GM12878 (cell line): ENCODE results near the gene DNAH2. TPM values are rescaled to one million over a fixed set of nuclear protein-coding genes. Genes with fewer than 3 reads are reported as not detected.

Source experiments
- ATAC-seq: fragments of 200-7000 bp; cut with Tn5 transposase; 3 replicates; pipeline ENCODE4 v1.9.1; 2020; ENCODE audit warnings: mild to moderate bottlenecking, moderate library complexity
- BruUV-seq: library from RNA; stranded (reverse); fragments of 400-500 nt; replicated peaks from 2 replicates; lab custom pipeline; 2021; lab: Mats Ljungman, UMichigan
- CTCF ChIA-PET: fragments of 300-600 bp; sonication (Branson Sonifier 250); formaldehyde crosslinking; extraction: SDS; loops from one replicate; lab custom pipeline; 2021; ENCODE audit warnings: inconsistent platforms; lab: Yijun Ruan, JAX
- POLR2A ChIA-PET: fragments of 350-600 bp; formaldehyde crosslinking; extraction: SDS; loops from one replicate; lab custom pipeline; 2021; ENCODE audit warnings: inconsistent platforms; lab: Charles Lee
- RAD21 ChIA-PET: fragments of 300-600 bp; sonication (Branson Sonifier 250); formaldehyde crosslinking; loops from one replicate; lab custom pipeline; 2023; ENCODE audit warnings: antibody characterized with exemption; ENCODE audit not compliant: unreplicated experiment; lab: Charles Lee
- SMC1A ChIA-PET: fragments of 300-600 bp; sonication (Branson Sonifier 250); formaldehyde crosslinking; loops from one replicate; lab custom pipeline; 2023; ENCODE audit not compliant: unreplicated experiment, uncharacterized antibody; lab: Charles Lee
- DNase-seq: peaks from one replicate; pipeline ENCODE4 v3.0.0-alpha.2; 2011; ENCODE audit warnings: low read depth, low spot score
- FAIRE-seq: peaks from 3 replicates; lab custom pipeline; 2011; peaks lifted over from hg19 to GRCh38; lab: Jason Lieb, UNC
- H2AFZ ChIP-seq: 2 replicates; pipeline ENCODE4 v1.6.0; 2011; ENCODE audit warnings: low read depth, low read length, control low read depth; ENCODE audit not compliant: control insufficient read depth
- H3K27ac ChIP-seq: 2 replicates; pipeline ENCODE4 v1.5.1; 2011; ENCODE audit warnings: control low read depth; ENCODE audit not compliant: control insufficient read depth, insufficient read depth
- H3K27me3 ChIP-seq, 2 experiments: replicated peaks in 1 of 2; 2 replicates each; pipeline versions ENCODE4 v1.6.0 to v1.6.1; 2011; ENCODE audit warnings: low read length in 1 of 2; ENCODE audit not compliant: control insufficient read depth in 2 of 2, insufficient read depth in 2 of 2
- H3K36me3 ChIP-seq, 2 experiments: 2 replicates each; pipeline ENCODE4 v1.5.1; 2011; ENCODE audit warnings: low read length in 1 of 2; ENCODE audit not compliant: control insufficient read depth in 2 of 2, insufficient read depth in 2 of 2
- H3K4me1 ChIP-seq: 2 replicates; pipeline ENCODE4 v1.6.1; 2011; ENCODE audit warnings: mild to moderate bottlenecking, low read length, moderate library complexity, mixed read lengths; ENCODE audit not compliant: control insufficient read depth, insufficient read depth
- H3K4me2 ChIP-seq: 2 replicates; pipeline ENCODE4 v1.6.0; 2011; ENCODE audit warnings: control low read depth; ENCODE audit not compliant: control insufficient read depth, insufficient read depth
- H3K4me3 ChIP-seq: fragments of 200-600 bp; sonication (generic); 2 replicates; pipeline ENCODE4 v1.5.1; 2016
- H3K79me2 ChIP-seq: 2 replicates; pipeline ENCODE4 v1.6.0; 2011; ENCODE audit warnings: low read length; ENCODE audit not compliant: control insufficient read depth, insufficient read depth
- H3K9ac ChIP-seq: 2 replicates; pipeline ENCODE4 v1.8.0; 2011; ENCODE audit warnings: low read length, control low read depth, mixed read lengths; ENCODE audit not compliant: control insufficient read depth, insufficient read depth
- H3K9me3 ChIP-seq: replicated peaks from 3 replicates; pipeline ENCODE4 v1.5.1; 2011; ENCODE audit warnings: mild to moderate bottlenecking, low read length; ENCODE audit not compliant: control insufficient read depth, insufficient read depth
- H4K20me1 ChIP-seq: 2 replicates; pipeline ENCODE4 v1.6.0; 2011; ENCODE audit not compliant: control insufficient read depth, insufficient read depth
- BHLHE40 ChIP-seq, 2 experiments: fragments of 450-650 bp in 1 of 2; IDR thresholded peaks; 2 replicates each; pipeline ENCODE4 v1.6.1; 2011 to 2017; ENCODE audit warnings: low read depth in 2 of 2, borderline replicate concordance in 1 of 2, improper control_type of control experiment in 1 of 2, low read length in 1 of 2, mild to moderate bottlenecking in 1 of 2
- CBX3 ChIP-seq: fragments of 200-600 bp; sonication (generic); IDR thresholded peaks from 2 replicates; pipeline ENCODE4 v1.6.1; 2016; ENCODE audit warnings: low read depth, borderline replicate concordance
- NFYB ChIP-seq: IDR thresholded peaks from 2 replicates; pipeline ENCODE4 v1.6.1; 2011; ENCODE audit warnings: low read depth, mild to moderate bottlenecking, low read length, improper control_type of control experiment, moderate library complexity; ENCODE audit not compliant: insufficient read depth
- ZNF207 ChIP-seq: fragments of 450-650 bp; IDR thresholded peaks from 2 replicates; pipeline ENCODE4 v1.6.1; 2014; ENCODE audit warnings: antibody characterized with exemption, mild to moderate bottlenecking, borderline replicate concordance
- WGBS: methylation state at CpG from one replicate; pipeline ENCODE4 v1.1.6; 2016; ENCODE audit warnings: low lambda C conversion rate; ENCODE audit not compliant: insufficient replicate concordance, insufficient coverage; ENCODE audit errors: missing lambda C conversion rate; 5-methylcytosine and 5-hydroxymethylcytosine counted together
- in situ Hi-C: fragments of 300-500 bp; cut with MboI; formaldehyde crosslinking; loops from 9 replicates; pipeline ENCODE4 v1.14.3; 2018; ENCODE audit warnings: mixed read lengths
- intact Hi-C: fragments of 100-400 bp; cut with micrococcal nuclease; formaldehyde crosslinking; loops from one replicate; pipeline ENCODE4 v1.14.2; 2022; ENCODE audit not compliant: unreplicated experiment
- polyA plus RNA-seq, 11 experiments: library from polyadenylated mRNA; depleted of rRNA in 4 of 11; unstranded in 6 of 11; stranded (reverse) in 5 of 11; fragments of >200 nt; fragmentation: Nextera tagmentation in 4 of 11; fragmentation: Illumina TruSeq in 1 of 11; extraction: Ambion mirVana in 4 of 11; extraction: Trizol in 1 of 11; gene quantifications; 1 replicate in 1 of 11; 2 replicates in 10 of 11; pipeline versions ENCODE4 v1.2.1 to v1.2.3, GENCODE V29; 2011 to 2016; ENCODE audit warnings: inconsistent platforms in 2 of 11, missing spikeins in 2 of 11, low read depth in 1 of 11
- total RNA-seq, 4 experiments: library from RNA; depleted of rRNA in 3 of 4; stranded (reverse); fragments of >200 nt in 3 of 4; fragmentation: Illumina TruSeq in 1 of 4; extraction: Trizol in 1 of 4; gene quantifications; 2 replicates each; pipeline versions ENCODE4 v1.2.1 to v1.2.3, GENCODE V29; 2013 to 2021
- TF ChIP-seq, protein P1 (sequence below): fragments of 450-650 bp; IDR thresholded peaks from 2 replicates; pipeline ENCODE4 v1.6.1; 2017; ENCODE audit warnings: borderline replicate concordance

Gene DNAH2
- total and polyA plus RNA-seq, 10 of the 15 experiments (the other 5 are each of a cell fraction or from before 2014, with no cell fraction given), result not detected

DNA sequence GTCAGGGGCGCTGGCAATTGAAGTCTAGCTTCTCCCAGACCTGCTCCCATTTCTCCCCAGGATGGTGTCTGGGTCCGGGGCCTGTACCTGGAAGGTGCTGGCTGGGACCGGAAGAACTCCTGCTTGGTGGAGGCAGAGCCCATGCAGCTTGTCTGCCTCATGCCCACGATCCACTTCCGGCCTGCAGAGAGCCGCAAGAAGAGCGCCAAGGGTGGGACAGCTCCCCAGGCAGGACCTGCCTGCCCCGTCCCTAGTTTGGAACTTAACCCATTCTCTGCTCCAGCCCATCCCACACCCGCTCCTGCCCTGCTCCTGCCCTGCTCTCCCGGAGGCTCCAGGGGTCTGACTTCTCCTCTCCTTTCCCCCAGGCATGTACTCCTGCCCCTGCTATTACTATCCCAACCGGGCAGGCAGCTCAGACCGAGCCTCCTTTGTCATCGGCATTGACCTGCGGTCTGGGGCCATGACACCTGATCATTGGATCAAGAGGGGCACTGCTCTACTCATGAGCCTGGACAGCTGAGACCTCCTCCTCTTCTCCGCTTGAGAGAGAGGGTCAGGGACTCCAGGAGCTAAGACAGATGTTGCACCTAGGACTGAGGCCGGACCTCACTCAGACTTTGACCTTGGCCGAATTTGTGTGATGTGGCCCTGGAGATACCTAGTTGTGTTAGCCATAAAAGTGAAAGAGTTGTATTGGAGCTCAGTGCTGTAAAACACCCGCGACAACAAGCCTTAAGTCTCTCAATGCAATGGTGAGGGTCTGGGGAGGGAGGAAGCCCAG, 115.7 kb downstream of the DNAH2 start:
- DNase-seq, result no peak
- in situ Hi-C loops (no loop called here), intact Hi-C loops (no loop called here)
- 48% methylated on average over 19 of the region's 19 CpGs for WGBS
- CTCF ChIA-PET, result interaction anchor here (0.6 to 5.9 kb wide), 17 partner anchors 9 to 792 kb away, joined by 3 to 57 read pairs (median 5); partner anchors contain the start of genes GUCY2D, NAA38 and TP53
- no peak for ATAC-seq
- POLR2A ChIA-PET, result interaction anchor here (0.5 to 4.9 kb wide), 8 partner anchors 8 to 157 kb away, joined by 3 to 49 read pairs (median 4); partner anchors contain the start of gene NAA38
- SMC1A ChIA-PET, result interaction anchor here (0.9 to 3.3 kb wide), 9 partner anchors 8 to 90 kb away, joined by 3 to 22 read pairs (median 5); partner anchors contain the start of gene NAA38
- Histone ChIP-seq H3K27me3 (peaks cover 0 to 1% of the 10 kb centered on the region in 2 experiments; a peak in 1 of 4 replicates), H3K4me1 (peaks cover 3% of the 10 kb centered on the region), H3K27ac (no peak overlapping the region), H3K36me3 (no peaks in the 10 kb centered on the region), H3K79me2 (peaks cover 21% of the 10 kb centered on the region), H3K4me3 (0 out of 2 replicates have a peak overlapping the region, but pooled peaks have one; percentile 100), H2AFZ (peak overlapping the region; percentile 93), H3K9ac (no peak overlapping the region), H3K4me2 (peak overlapping the region; percentile 91), H4K20me1 (no peaks in the 10 kb centered on the region), H3K9me3 (no peaks in the 10 kb centered on the region)
- TF ChIP-seq BHLHE40 (IDR thresholded peaks at IDR 0.05; ENCODE audit: borderline replicate concordance in 1 of 2, low read depth in 2 of 2, low read length in 1 of 2) (no peak), CBX3 (no peak), NFYB (no peak), ZNF207 (0 out of 2 replicates have a peak, but pooled peaks have one; percentile 21)
- TF ChIP-seq, protein P1, sequence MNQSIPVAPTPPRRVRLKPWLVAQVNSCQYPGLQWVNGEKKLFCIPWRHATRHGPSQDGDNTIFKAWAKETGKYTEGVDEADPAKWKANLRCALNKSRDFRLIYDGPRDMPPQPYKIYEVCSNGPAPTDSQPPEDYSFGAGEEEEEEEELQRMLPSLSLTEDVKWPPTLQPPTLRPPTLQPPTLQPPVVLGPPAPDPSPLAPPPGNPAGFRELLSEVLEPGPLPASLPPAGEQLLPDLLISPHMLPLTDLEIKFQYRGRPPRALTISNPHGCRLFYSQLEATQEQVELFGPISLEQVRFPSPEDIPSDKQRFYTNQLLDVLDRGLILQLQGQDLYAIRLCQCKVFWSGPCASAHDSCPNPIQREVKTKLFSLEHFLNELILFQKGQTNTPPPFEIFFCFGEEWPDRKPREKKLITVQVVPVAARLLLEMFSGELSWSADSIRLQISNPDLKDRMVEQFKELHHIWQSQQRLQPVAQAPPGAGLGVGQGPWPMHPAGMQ, result no peak
- no TSS peak for BruUV-seq
- RAD21 ChIA-PET, result interaction anchor here (0.9 to 5.4 kb wide), 11 partner anchors 8 to 169 kb away, joined by 3 to 44 read pairs (median 4); partner anchors contain the start of genes CYB5D1, GUCY2D, NAA38 and RNF227
- FAIRE-seq, result no peak
